NCI-H774 (cell line): Measurements from ENCODE around the gene ACTL6B.
"Not testable (repeated sequence)": the region's sequence is repeated elsewhere in the genome, so short reads cannot be mapped to it uniquely, and the experiment has no call there.

ENCODE experiments used
- DNase-seq: peaks from one replicate; lab custom pipeline; 2025; lab: John Stamatoyannopoulos, UW

Gene ACTL6B

GRCh38 chr7:100671353-100672327, 15.4 kb upstream of the ACTL6B start:
- no peak for DNase-seq

- DNase-seq = no peak
These were observed 13.8 kb upstream of the ACTL6B start for GRCh38 chr7:100670074-100670473.

DNA sequence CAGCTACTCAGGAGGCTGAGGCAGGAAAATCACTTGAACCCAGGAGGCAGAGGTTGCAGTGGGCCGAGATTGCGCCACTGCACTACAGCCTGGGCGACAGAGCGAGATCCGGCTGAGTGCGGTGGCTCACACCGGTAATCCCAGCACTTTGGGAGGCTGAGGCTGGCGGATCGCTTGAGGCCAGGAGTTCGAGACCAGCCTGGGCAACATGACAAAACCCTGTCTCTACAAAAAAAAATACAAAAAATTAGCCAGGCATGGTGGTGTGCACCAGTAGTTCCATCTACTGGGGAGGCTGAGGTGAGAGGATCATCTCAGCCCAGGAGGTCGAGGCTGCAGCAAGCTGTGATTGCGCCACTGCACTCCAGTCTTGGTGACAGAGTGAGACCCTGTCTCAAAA, 12.9 kb upstream of the ACTL6B start:
- DNase-seq = not testable (repeated sequence)

DNA sequence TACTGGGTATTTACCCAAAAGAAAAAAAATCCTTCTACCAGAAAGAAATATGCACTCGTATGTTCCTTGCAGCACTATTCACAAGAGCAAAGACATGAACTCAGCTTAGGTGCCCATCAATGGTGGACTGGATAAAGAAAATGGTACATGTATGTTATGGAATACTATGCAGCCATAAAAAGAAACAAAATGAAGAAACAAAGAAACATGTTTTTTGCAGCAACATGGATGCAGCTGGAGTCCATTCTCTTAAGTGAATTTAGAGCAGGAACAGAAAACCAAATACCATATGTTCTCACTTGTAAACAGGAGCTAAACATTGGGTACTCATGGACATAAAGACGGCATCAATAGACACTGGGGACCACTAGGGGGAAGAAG, 11.8 kb upstream of the ACTL6B start:
- no peak for DNase-seq

GRCh38 chr7:100667331-100668068, 11.3 kb upstream of the ACTL6B start:
- no peak for DNase-seq

GRCh38 chr7:100665168-100665726, 9.0 kb upstream of the ACTL6B start:
- no peak for DNase-seq

- DNase-seq = not testable (repeated sequence)
These were observed 6.0 kb upstream of the ACTL6B start for GRCh38 chr7:100662194-100662776.

GRCh38 chr7:100654908-100655831, 1.1 kb downstream of the ACTL6B start:
- DNase-seq = no peak

DNA sequence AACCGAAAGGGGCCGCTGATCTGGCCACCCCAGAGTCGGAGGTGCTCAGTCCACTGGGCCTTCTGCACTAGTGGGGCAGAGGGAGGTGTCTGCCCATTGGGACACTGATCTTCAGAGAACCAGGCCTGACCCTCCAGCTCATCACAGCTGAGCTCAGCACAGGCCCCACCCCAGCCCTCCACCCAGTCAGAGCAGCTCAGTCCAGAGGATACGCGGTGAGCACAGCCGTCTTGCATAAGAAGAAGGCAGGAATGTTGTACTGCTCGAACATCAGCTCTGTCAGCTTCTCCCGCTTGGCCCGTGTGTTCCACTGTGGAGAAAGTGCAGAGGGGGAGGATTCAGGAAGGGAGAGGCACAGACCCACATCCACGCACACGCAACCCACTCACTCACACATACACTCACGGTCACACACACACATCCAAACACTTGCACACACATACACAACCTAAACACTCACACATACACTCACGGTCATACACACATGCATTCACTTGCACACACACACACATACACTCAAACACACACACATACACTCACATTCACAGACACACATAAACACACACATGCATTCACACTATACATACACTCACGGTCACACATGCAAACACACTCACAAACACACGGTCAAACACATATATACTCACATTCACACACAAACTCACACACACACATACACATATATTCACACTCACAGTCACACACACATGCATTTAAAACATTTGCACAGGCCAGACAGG, 6.3 kb downstream of the ACTL6B start:
- DNase-seq = no peak

DNA sequence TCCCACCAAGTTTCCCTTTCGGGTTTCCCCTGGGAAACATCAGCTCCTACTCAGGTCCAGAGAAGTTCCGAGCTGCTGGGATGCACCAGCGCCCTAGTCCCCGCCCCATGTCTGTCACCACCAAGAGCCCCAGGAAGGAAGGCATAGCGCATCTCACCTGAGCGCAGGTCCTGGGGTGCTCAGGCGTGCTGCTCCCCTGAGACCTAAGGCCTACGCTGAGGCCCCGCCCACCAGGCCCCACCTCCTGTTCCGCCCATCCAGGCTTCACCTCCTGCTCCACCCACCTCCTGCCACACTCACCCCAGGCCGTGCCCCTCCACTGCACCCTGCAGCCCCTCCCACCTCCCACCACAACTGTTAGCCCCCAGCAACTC, 13.7 kb downstream of the ACTL6B start:
- DNase-seq = no peak

DNA sequence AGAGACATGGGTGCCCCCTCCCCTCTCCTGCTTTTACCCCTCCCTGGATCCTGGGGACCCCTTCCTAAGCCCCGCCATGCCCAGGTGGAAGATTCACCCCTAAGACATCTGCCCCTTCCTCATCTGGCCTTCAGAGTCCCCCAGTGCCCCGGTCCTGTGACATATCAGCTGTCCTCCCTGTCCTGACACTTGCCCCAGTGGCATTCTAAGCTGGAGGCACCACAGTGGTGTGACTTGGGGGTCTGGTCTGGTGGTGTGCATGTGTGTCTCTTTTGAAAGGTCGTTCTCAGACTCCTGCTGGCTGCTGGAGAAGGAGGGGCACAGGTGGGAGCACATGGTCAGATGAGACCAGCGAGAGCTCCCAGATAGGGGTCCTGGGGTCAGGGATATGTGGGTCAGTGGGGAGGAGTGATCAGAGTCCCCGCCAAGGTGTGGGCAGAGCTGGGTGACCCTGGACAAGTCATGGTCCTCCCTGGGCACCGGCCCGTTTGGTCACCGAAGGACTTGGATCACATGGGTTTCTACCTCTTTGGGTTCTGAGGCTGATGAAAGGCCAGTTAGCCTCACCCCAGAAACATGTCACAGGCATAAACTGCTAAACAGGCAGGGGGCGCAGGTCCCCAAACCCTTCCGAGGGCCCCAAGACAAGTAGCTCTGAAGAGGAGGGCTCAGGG, 14.3 kb downstream of the ACTL6B start:
- DNase-seq = no peak

- no peak for DNase-seq
These were observed 14.8 kb downstream of the ACTL6B start, which contains the start of gene TFR2 for GRCh38 chr7:100641463-100641859. TFR2 (minus strand) TSS chr7:100641552; CDS start chr7:100641509, 43 bp downstream.

DNA sequence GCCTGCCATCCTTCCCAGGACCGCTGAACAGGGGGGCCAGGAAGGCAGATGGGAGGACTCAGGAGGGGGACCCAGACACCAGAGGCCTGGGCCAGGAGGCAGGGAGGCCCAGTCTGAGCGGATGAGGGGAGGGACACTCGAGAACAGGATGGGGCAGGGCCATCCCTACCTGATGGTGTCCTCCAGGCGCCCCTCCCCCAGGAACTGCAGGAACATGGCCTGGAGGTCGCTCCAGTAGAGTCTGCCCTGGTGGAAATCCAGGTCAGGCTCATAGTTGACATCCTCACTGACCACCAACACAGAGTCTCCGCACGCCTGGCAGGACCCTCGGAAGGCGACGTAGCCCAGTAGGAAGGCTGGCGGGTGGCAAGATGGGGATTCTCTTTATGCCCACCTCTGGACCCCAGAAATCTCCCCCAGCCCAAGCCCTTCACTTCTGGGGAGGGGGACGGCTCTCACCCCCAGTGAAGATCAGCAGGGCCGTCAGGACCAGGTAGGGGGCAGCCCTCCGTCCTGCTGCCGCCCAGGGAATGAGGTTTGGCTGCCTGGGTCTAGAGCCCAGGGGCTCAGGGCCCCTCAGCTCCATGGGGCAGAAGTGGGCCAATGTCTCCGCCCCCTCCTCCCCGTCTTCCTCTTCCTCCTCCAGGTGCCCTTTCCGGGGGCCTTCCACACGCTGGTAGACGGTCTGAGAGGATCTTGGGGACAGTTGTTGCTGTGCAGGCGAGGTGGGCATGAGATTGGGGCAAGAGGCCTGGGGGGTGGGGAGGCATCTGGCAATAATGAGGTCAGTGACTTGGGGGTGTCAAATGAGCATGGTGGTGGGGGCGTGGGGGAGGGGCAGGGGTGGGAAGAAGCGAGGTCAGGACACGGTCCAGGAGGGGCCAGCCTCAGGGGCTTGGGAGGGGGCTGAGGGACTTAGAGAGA, 15.5 kb downstream of the ACTL6B start:
- no peak for DNase-seq

DNA sequence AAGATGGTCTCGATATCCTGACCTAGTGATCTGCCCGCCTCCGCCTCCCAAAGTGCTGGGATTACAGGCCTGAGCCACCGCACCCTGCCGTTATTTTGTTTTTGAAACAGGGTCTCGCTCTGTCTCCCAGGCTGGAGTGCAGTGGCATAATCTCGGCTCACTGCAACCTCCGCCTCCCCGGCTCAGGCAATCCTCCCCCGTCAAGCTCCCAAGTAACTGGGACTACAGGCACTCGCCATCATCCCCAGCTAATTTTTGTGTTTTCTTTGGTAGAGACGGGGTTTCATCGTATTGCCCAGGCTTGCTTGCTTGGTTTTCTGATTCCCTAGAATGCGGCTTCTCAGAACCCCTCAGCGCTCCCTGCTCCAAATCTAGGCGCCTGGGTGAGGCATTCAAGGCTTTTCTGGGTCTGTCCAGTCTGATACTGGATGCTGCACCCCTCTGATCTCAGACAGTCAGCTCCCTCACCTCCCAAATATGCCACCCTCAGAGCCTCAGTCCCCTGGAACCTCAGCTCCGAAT, 16.2 kb downstream of the ACTL6B start:
- no peak for DNase-seq

DNA sequence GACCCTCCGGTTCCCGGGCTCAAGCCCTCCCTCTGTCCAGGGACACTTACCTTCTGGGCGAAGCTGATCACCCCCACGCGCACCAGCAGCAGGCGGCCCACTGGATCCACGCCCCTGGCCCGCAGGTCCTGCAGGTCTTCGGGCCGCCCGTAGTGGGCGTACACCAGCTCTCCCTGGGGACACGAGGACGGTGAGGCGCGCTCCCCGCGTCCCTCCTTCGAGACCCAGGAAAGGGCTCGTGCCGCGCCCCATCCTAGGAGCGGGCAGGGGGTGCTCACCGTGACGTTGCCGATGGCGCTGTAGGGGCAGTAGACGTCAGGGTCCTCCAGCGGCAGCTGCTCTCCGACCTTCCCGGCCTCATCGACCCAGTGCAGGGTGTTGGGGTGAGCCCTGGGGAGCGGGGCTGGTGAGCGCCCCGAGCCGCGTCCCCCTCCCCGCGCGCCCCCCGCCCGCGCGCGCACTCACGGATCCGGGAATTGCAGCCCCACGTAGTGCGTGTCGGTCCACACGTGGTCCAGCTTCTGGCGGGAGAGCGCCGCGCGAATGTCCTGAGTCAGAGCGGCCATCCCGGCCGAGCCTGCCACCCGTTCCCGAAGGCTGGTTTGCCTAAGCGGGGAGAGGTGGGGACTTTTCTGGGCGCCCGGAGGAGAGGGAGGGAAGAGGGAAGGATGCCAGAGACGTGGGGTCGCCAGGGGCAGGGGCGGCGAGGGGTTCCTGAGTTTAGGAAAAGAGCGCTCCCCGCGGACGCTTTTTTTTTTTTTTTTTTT, 23.1 kb downstream of the ACTL6B start:
- no peak for DNase-seq

- no peak for DNase-seq
These were observed 26.2 kb downstream of the ACTL6B start for GRCh38 chr7:100630066-100630465.

DNA sequence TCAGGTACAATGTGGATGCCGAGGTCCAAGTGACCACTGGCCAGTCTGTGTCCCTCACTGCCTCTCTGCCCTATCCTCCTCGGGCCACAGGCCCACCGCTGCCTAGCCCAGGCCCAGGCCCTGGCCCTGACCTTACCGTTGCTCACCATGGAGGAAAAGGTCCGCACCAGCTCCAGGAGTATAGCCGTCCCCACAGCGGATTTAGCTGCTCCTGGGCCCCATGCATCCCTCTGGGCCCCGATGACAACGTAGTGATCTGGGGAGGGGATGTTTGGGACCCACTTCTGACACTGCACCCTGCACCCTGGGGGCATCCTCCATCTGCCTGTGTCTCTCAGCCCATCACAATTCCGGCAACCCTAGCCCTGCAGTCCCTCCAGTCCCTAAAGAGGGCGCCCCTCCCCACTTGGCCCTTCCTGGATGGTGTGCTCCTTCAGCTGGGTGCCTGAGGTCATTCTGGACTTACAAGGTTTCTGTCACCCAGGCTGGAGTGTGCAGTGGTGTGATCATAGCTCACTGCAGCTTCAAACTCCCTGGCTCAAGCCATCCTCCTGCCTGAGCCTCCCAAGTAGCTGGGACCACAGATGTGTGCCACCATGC, 27.0 kb downstream of the ACTL6B start:
- DNase-seq = no peak

DNA sequence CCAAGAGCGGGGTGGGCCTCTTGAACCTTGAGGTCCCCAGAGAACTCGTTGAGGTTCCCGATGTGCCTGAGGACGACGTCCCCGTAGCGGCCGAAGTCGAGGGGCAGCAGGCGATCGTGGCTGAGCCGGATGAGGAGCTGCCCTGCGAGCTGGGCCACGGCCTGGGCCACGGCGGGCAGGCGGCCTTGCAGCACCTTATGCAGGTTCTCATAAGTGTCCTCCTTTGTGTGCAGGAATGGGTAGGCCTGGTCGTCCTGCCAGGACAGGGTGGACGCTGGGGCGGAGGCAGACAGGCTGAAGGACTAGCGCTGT, 29.1 kb downstream of the ACTL6B start:
- DNase-seq = no peak
